Neural cell (in vitro differentiated cells): ENCODE data around the gene RELCH. TPM values are rescaled to one million over a fixed set of nuclear protein-coding genes. Genes with fewer than 3 reads are reported as not detected.

ENCODE experiments used
- H2AFZ ChIP-seq: fragments of 200-600, 300-800 bp; sonication (generic), shearing (Covaris generic); 2 replicates; pipeline ENCODE4 v1.6.0; 2014; ENCODE audit warnings: low read depth, mild to moderate bottlenecking, antibody characterized with exemption, low read length, moderate library complexity
- H3F3A ChIP-seq: fragments of 200-600 bp; shearing (Covaris generic); 2 replicates; pipeline ENCODE4 v1.6.1; 2016; ENCODE audit warnings: mild to moderate bottlenecking, moderate library complexity, mixed read lengths, antibody characterized with exemption, low read length; ENCODE audit not compliant: insufficient read depth, poor library complexity, severe bottlenecking
- H3K27ac ChIP-seq: fragments of 200-600, 300-800 bp; sonication (generic), shearing (Covaris generic); 2 replicates; pipeline ENCODE4 v1.5.1; 2014; ENCODE audit warnings: mild to moderate bottlenecking, low read length, moderate library complexity
- H3K27me3 ChIP-seq: fragments of 300-800, 200-600 bp; sonication (generic), shearing (Covaris generic); 2 replicates; pipeline ENCODE4 v1.6.0; 2014; ENCODE audit warnings: mild to moderate bottlenecking, low read depth, low read length, moderate library complexity; ENCODE audit not compliant: insufficient read depth
- H3K36me3 ChIP-seq: fragments of 300-800, 200-600 bp; sonication (generic), shearing (Covaris generic); 2 replicates; pipeline ENCODE4 v1.5.1; 2014; ENCODE audit warnings: mild to moderate bottlenecking, antibody characterized with exemption, low read length, moderate library complexity; ENCODE audit not compliant: insufficient read depth
- H3K4me2 ChIP-seq: fragments of 300-800, 200-600 bp; sonication (generic), shearing (Covaris generic); 2 replicates; pipeline ENCODE4 v1.6.0; 2014; ENCODE audit warnings: mild to moderate bottlenecking, low read length
- H3K4me3 ChIP-seq: fragments of 300-800, 200-600 bp; sonication (generic), shearing (Covaris generic); 2 replicates; pipeline ENCODE4 v1.5.1; 2014; ENCODE audit warnings: mild to moderate bottlenecking, low read length, moderate library complexity
- H3K79me2 ChIP-seq: fragments of 200-600 bp; shearing (Covaris generic); replicated peaks from 2 replicates; pipeline ENCODE4 v1.6.0; 2014; ENCODE audit warnings: mild to moderate bottlenecking, low read length, moderate library complexity; ENCODE audit not compliant: insufficient read depth
- H3K9ac ChIP-seq: fragments of 300-800, 200-600 bp; sonication (generic), shearing (Covaris generic); 2 replicates; pipeline ENCODE4 v1.6.1; 2016; ENCODE audit warnings: mild to moderate bottlenecking, low read length, mixed read lengths
- H3K9me2 ChIP-seq: fragments of 200-600 bp; shearing (Covaris generic); 2 replicates; pipeline ENCODE4 v1.6.1; 2016; ENCODE audit warnings: mild to moderate bottlenecking, low read length, mixed read lengths; ENCODE audit not compliant: insufficient read depth
- H3K9me3 ChIP-seq: fragments of 200-600, 300-800 bp; sonication (generic), shearing (Covaris generic); 2 replicates; pipeline ENCODE4 v1.6.1; 2016; ENCODE audit warnings: mild to moderate bottlenecking, mixed run types, low read length, moderate library complexity, mixed read lengths
- H4K20me1 ChIP-seq: fragments of 200-600 bp; shearing (Covaris generic); 2 replicates; pipeline ENCODE4 v1.6.1; 2016; ENCODE audit warnings: mild to moderate bottlenecking, mixed run types; ENCODE audit not compliant: insufficient read depth
- CTCF ChIP-seq: fragments of 450-650 bp; IDR thresholded peaks from 2 replicates; pipeline ENCODE4 v1.5.1; 2014; ENCODE audit warnings: antibody characterized with exemption, mild to moderate bottlenecking, moderate library complexity; ENCODE audit not compliant: poor library complexity, severe bottlenecking
- EP300 ChIP-seq: fragments of 450-650 bp; conservative IDR thresholded peaks from 2 replicates; pipeline ENCODE4 v1.6.1; 2014; ENCODE audit warnings: antibody characterized with exemption, mild to moderate bottlenecking, moderate library complexity; ENCODE audit not compliant: poor library complexity, severe bottlenecking
- EZH2 ChIP-seq: fragments of 200-600, 300-800 bp; shearing (Covaris generic), sonication (generic); IDR thresholded peaks from 2 replicates; pipeline ENCODE4 v1.6.1; 2014; ENCODE audit warnings: antibody characterized with exemption, low read length, borderline replicate concordance, mild to moderate bottlenecking; ENCODE audit not compliant: insufficient read depth, poor library complexity, severe bottlenecking
- MXI1 ChIP-seq: fragments of 450-650 bp; conservative IDR thresholded peaks from 2 replicates; pipeline ENCODE4 v1.6.1; 2014; ENCODE audit warnings: antibody characterized with exemption, mild to moderate bottlenecking; ENCODE audit not compliant: poor library complexity, severe bottlenecking
- POLR2AphosphoS5 ChIP-seq: IDR thresholded peaks from 2 replicates; pipeline ENCODE4 v1.6.1; 2012
- RAD21 ChIP-seq: fragments of 450-650 bp; conservative IDR thresholded peaks from 2 replicates; pipeline ENCODE4 v1.6.1; 2014; ENCODE audit warnings: antibody characterized with exemption, mild to moderate bottlenecking, moderate library complexity
- SMC3 ChIP-seq: fragments of 450-650 bp; conservative IDR thresholded peaks from 2 replicates; pipeline ENCODE4 v1.6.1; 2014; ENCODE audit warnings: antibody characterized with exemption, mild to moderate bottlenecking, moderate library complexity; ENCODE audit not compliant: poor library complexity
- TAF1 ChIP-seq: IDR thresholded peaks from 2 replicates; pipeline ENCODE4 v1.6.1; 2012; ENCODE audit warnings: low read depth
- polyA plus RNA-seq: library from polyadenylated mRNA; depleted of rRNA; stranded (reverse); fragments of >200 nt; gene quantifications from 2 replicates; pipeline ENCODE4 v1.2.3, GENCODE V29; 2014
- TF ChIP-seq, protein P1 (sequence below): IDR thresholded peaks from 2 replicates; pipeline ENCODE4 v1.6.1; 2012; ENCODE audit warnings: borderline replicate concordance

RELCH gene
- polyA plus RNA-seq, 1 donor from 2014 or later = 80.2 TPM

GRCh38 chr18:62300359-62300963 lies 113.4 kb downstream of the RELCH start:
- no peaks in the 10 kb centered on the region for H3K79me2 ChIP-seq
- no peaks in the 10 kb centered on the region for H4K20me1 ChIP-seq
- H3K4me2 ChIP-seq = no peak overlapping the region
- no peaks in the 10 kb centered on the region for H3K9me2 ChIP-seq
- no peak overlapping the region for H2AFZ ChIP-seq
- TF ChIP-seq SMC3 (no peak), CTCF (no peak), MXI1 (no peak), EP300 (no peak), RAD21 (no peak), EZH2 (no peak), TAF1 (no peak), POLR2AphosphoS5 (no peak)
- no peaks in the 10 kb centered on the region for H3K9me3 ChIP-seq
- no peaks in the 10 kb centered on the region for H3K27me3 ChIP-seq
- H3K27ac ChIP-seq = no peak overlapping the region
- no peak overlapping the region for H3K4me3 ChIP-seq
- H3F3A ChIP-seq = no peaks in the 10 kb centered on the region
- no peak overlapping the region for H3K9ac ChIP-seq
- no peaks in the 10 kb centered on the region for H3K36me3 ChIP-seq

- Histone ChIP-seq H3K9me2 (no peaks in the 10 kb centered on the region), H3K4me3 (no peak overlapping the region), H3F3A (no peaks in the 10 kb centered on the region), H3K36me3 (no peaks in the 10 kb centered on the region), H3K79me2 (no peaks in the 10 kb centered on the region), H3K4me2 (no peak overlapping the region), H4K20me1 (no peaks in the 10 kb centered on the region), H2AFZ (no peak overlapping the region), H3K27ac (no peak overlapping the region), H3K9ac (no peak overlapping the region), H3K27me3 (no peaks in the 10 kb centered on the region), H3K9me3 (no peaks in the 10 kb centered on the region)
- TF ChIP-seq POLR2AphosphoS5 (no peak), TAF1 (no peak), SMC3 (no peak), EP300 (no peak), RAD21 (no peak), CTCF (no peak), EZH2 (no peak), MXI1 (no peak)
- TF ChIP-seq, protein P1, sequence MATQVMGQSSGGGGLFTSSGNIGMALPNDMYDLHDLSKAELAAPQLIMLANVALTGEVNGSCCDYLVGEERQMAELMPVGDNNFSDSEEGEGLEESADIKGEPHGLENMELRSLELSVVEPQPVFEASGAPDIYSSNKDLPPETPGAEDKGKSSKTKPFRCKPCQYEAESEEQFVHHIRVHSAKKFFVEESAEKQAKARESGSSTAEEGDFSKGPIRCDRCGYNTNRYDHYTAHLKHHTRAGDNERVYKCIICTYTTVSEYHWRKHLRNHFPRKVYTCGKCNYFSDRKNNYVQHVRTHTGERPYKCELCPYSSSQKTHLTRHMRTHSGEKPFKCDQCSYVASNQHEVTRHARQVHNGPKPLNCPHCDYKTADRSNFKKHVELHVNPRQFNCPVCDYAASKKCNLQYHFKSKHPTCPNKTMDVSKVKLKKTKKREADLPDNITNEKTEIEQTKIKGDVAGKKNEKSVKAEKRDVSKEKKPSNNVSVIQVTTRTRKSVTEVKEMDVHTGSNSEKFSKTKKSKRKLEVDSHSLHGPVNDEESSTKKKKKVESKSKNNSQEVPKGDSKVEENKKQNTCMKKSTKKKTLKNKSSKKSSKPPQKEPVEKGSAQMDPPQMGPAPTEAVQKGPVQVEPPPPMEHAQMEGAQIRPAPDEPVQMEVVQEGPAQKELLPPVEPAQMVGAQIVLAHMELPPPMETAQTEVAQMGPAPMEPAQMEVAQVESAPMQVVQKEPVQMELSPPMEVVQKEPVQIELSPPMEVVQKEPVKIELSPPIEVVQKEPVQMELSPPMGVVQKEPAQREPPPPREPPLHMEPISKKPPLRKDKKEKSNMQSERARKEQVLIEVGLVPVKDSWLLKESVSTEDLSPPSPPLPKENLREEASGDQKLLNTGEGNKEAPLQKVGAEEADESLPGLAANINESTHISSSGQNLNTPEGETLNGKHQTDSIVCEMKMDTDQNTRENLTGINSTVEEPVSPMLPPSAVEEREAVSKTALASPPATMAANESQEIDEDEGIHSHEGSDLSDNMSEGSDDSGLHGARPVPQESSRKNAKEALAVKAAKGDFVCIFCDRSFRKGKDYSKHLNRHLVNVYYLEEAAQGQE = no peak
These were observed 114.3 kb downstream of the RELCH start for GRCh38 chr18:62301322-62301721.
